UCSD-AML1 (cell line): ENCODE measurements around the gene LEFTY2.
"Not testable (repeated sequence)": the region's sequence is repeated elsewhere in the genome, so short reads cannot be mapped to it uniquely, and the experiment has no call there.

Experiments used
- DNase-seq: peaks from one replicate; lab custom pipeline; 2025; ENCODE audit not compliant: unreplicated experiment; lab: John Stamatoyannopoulos, UW

LEFTY2 gene

GRCh38 chr1:225908013-225908640 is 32.9 kb downstream of the LEFTY2 start:
- DNase-seq: no peak

GRCh38 chr1:225907341-225907740 is 33.7 kb downstream of the LEFTY2 start:
- DNase-seq: no peak

- DNase-seq: no peak
These were observed 34.6 kb downstream of the LEFTY2 start for GRCh38 chr1:225906467-225906866.

GRCh38 chr1:225903623-225904022 is 37.4 kb downstream of the LEFTY2 start:
- no peak for DNase-seq

- peak; percentile 67 for DNase-seq
These were observed 41.7 kb downstream of the LEFTY2 start for GRCh38 chr1:225899044-225899925.

- no peak for DNase-seq
These were observed 43.2 kb downstream of the LEFTY2 start for GRCh38 chr1:225897595-225898514.

- DNase-seq: peak; percentile 27
These were observed 44.0 kb downstream of the LEFTY2 start for GRCh38 chr1:225896937-225897549.

- DNase-seq: no peak
These were observed 44.5 kb downstream of the LEFTY2 start for GRCh38 chr1:225896494-225896893.

GRCh38 chr1:225892307-225892706 is 48.7 kb downstream of the LEFTY2 start:
- no peak for DNase-seq

- DNase-seq: no peak
These were observed 49.6 kb downstream of the LEFTY2 start for GRCh38 chr1:225891229-225891972.

GRCh38 chr1:225890346-225891228 is 50.4 kb downstream of the LEFTY2 start:
- no peak for DNase-seq

- DNase-seq: no peak
These were observed 51.3 kb downstream of the LEFTY2 start for GRCh38 chr1:225889743-225890142.

GRCh38 chr1:225888898-225889601 is 52.0 kb downstream of the LEFTY2 start, which contains the start of gene LEFTY1:
Gene LEFTY1, minus strand, starts transcription at chr1:225889146. Its CDS starts 80 bp downstream, at chr1:225889066.
- DNase-seq: no peak

GRCh38 chr1:225888289-225888897 is 52.6 kb downstream of the LEFTY2 start:
- no peak for DNase-seq

- not testable (repeated sequence) for DNase-seq
These were observed 53.3 kb downstream of the LEFTY2 start for GRCh38 chr1:225887554-225888288.

- DNase-seq: no peak
These were observed 54.0 kb downstream of the LEFTY2 start for GRCh38 chr1:225887030-225887314.
